Gastrocnemius medialis (tissue), 4 donors: ENCODE data around the gene FOXO6. TPM values are rescaled to one million over a fixed set of nuclear protein-coding genes. Genes with fewer than 3 reads are reported as not detected.

Experiments
- ATAC-seq, 2 donors: fragments of 150-250 bp; one replicate each; pipeline ENCODE4 v1.9.1; 2016
- DNase-seq, 2 donors: peaks; one replicate each; pipeline ENCODE4 v3.0.0-alpha.2; 2019
- H3K27ac ChIP-seq, 4 donors: fragments of 200-600 bp; sonication (generic); 1 replicate in 1 of 4; 2 replicates in 3 of 4; pipeline ENCODE4 v1.5.1; 2016 to 2018; ENCODE audit warnings: mild to moderate bottlenecking in 2 of 4, moderate library complexity in 1 of 4
- H3K27me3 ChIP-seq, 3 donors: fragments of 200-600 bp; sonication (generic) in 2 of 3; 1 replicate in 1 of 3; 2 replicates in 2 of 3; pipeline versions ENCODE4 v1.5.1 to v1.6.0; 2016 to 2019; ENCODE audit warnings: mild to moderate bottlenecking in 1 of 3, moderate library complexity in 1 of 3
- H3K36me3 ChIP-seq, 2 donors: fragments of 200-600 bp; sonication (generic) in 1 of 2; one replicate each; pipeline ENCODE4 v1.5.1; 2017 to 2018
- H3K4me1 ChIP-seq, 2 donors: fragments of 200-600 bp; sonication (generic) in 1 of 2; one replicate each; pipeline ENCODE4 v1.5.1; 2016 to 2017; ENCODE audit warnings: mild to moderate bottlenecking in 2 of 2
- H3K4me3 ChIP-seq, 4 donors: fragments of 200-600 bp; sonication (generic) in 3 of 4; 1 replicate in 1 of 4; 2 replicates in 3 of 4; pipeline ENCODE4 v1.5.1; 2016 to 2019; ENCODE audit warnings: mild to moderate bottlenecking in 2 of 4
- H3K9me3 ChIP-seq, 3 donors: fragments of 200-600 bp; sonication (generic) in 2 of 3; 1 replicate in 1 of 3; 2 replicates in 2 of 3; pipeline ENCODE4 v1.5.1; 2016 to 2019
- POLR2A ChIP-seq, 2 donors: fragments of 450-650 bp; IDR thresholded peaks; one replicate each; pipeline ENCODE4 v1.6.1; 2017; ENCODE audit warnings: antibody characterized with exemption in 2 of 2, mild to moderate bottlenecking in 2 of 2, moderate library complexity in 2 of 2
- in situ Hi-C, 4 donors: fragments of 200-750 bp; cut with MboI; loops; one replicate each; pipeline versions ENCODE4 v1.15.0 to v1.8.0; 2017; ENCODE audit warnings: low sequenced_read_pairs in 4 of 4
- intact Hi-C: fragments of 100-400 bp; cut with DNase I; formaldehyde crosslinking; loops from one replicate; pipeline ENCODE4 v1.15.1; 2023; ENCODE audit warnings: low total_unique reads
- total RNA-seq, 4 donors: library from RNA; depleted of rRNA; stranded (reverse); fragments of >200 nt; gene quantifications; one replicate each; pipeline versions ENCODE4 v1.1.0 to v1.2.3, GENCODE V29; 2016
- TF ChIP-seq, protein P1 (sequence below), 5 experiments: fragments of 450-650 bp in 3 of 5; fragments of 200-600 bp in 2 of 5; sonication (generic) in 2 of 5; IDR thresholded peaks in 4 of 5; conservative IDR thresholded peaks in 1 of 5; 1 replicate in 4 of 5; 2 replicates in 1 of 5; pipeline ENCODE4 v1.5.1; 2016 to 2019; ENCODE audit warnings: antibody characterized with exemption in 5 of 5, mild to moderate bottlenecking in 3 of 5, moderate library complexity in 3 of 5

Gene FOXO6
- total RNA-seq, 4 donors from 2014 or later = 0.20 to 3.9 (median 0.94) TPM

- Histone ChIP-seq H3K4me1 (peaks cover 0 to 3% of the 10 kb centered on the region in 2 donors), H3K36me3 (no peaks in the 10 kb centered on the region), H3K27ac (no peak overlapping the region), H3K27me3 (peaks cover 0 to 2% (median 0%) of the 10 kb centered on the region in 3 donors), H3K4me3 (no peak overlapping the region), H3K9me3 (no peaks in the 10 kb centered on the region)
- DNase-seq (no peak), ATAC-seq (no peak)
- in situ Hi-C loops = loop anchor here (5.0 to 10.0 kb wide), 4 partner anchors 44 to 86 kb away; partner anchors contain the start of gene FOXO6 (in 2 of the 4)
- no peak for TF ChIP-seq POLR2A (IDR thresholded peaks at IDR 0.05)
- TF ChIP-seq, protein P1, sequence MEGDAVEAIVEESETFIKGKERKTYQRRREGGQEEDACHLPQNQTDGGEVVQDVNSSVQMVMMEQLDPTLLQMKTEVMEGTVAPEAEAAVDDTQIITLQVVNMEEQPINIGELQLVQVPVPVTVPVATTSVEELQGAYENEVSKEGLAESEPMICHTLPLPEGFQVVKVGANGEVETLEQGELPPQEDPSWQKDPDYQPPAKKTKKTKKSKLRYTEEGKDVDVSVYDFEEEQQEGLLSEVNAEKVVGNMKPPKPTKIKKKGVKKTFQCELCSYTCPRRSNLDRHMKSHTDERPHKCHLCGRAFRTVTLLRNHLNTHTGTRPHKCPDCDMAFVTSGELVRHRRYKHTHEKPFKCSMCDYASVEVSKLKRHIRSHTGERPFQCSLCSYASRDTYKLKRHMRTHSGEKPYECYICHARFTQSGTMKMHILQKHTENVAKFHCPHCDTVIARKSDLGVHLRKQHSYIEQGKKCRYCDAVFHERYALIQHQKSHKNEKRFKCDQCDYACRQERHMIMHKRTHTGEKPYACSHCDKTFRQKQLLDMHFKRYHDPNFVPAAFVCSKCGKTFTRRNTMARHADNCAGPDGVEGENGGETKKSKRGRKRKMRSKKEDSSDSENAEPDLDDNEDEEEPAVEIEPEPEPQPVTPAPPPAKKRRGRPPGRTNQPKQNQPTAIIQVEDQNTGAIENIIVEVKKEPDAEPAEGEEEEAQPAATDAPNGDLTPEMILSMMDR (IDR thresholded peaks at IDR 0.05 in 4 of 5, conservative IDR thresholded peaks at IDR 0.05 in 1 of 5) = no peak
- intact Hi-C loops = no loop called here
These were observed 50.0 kb downstream of the FOXO6 start for GRCh38 chr1:41411229-41411628.

DNA sequence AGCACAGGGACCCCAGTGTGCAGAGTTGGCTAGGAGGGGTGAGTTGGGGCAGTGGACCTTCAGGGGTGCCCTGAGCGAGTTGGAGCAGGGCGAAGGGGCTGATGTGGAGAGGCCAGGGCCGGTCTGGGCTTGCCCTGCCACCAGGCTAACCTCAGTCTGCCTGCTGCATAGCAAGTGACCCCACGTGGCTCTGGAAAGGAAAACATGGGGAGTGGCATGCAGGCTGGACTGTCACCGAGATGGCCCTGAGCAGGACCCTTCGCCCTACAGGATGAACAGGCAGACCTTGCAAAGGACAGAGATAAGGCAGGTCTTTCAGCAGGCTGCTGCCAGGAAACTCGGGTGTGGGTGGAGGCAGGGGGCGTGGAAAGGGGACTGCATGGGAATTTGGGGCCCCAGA lies 51.5 kb downstream of the FOXO6 start:
- Histone ChIP-seq H3K9me3 (no peaks in the 10 kb centered on the region), H3K36me3 (no peaks in the 10 kb centered on the region), H3K4me1 (peaks cover 6 to 10% of the 10 kb centered on the region in 2 donors), H3K27ac (no peak overlapping the region), H3K27me3 (peaks cover 0 to 2% (median 0%) of the 10 kb centered on the region in 3 donors), H3K4me3 (no peak overlapping the region)
- ATAC-seq (no peak), DNase-seq (no peak)
- intact Hi-C loops (no loop called here), in situ Hi-C loops (loop anchor here (5.0 to 10.0 kb wide), 4 partner anchors 45 to 88 kb away; partner anchors contain the start of gene FOXO6 (in 2 of the 4))
- no peak for TF ChIP-seq POLR2A (IDR thresholded peaks at IDR 0.05)
- TF ChIP-seq, protein P1 (IDR thresholded peaks at IDR 0.05 in 4 of 5, conservative IDR thresholded peaks at IDR 0.05 in 1 of 5) = no peak

- no peaks in the 10 kb centered on the region for H3K9me3 ChIP-seq
- intact Hi-C loops = no loop called here
- no peak overlapping the region for H3K27ac ChIP-seq
- ATAC-seq = no peak
- no peaks in the 10 kb centered on the region for H3K36me3 ChIP-seq
- DNase-seq = no peak
- in situ Hi-C loops = loop anchor here (5.0 to 10.0 kb wide), 4 partner anchors 47 to 89 kb away; partner anchors contain the start of gene FOXO6 (in 2 of the 4)
- peaks cover 0 to 2% (median 0%) of the 10 kb centered on the region in 3 donors for H3K27me3 ChIP-seq
- TF ChIP-seq, protein P1 (IDR thresholded peaks at IDR 0.05 in 4 of 5, conservative IDR thresholded peaks at IDR 0.05 in 1 of 5) = no peak
- no peak for TF ChIP-seq POLR2A (IDR thresholded peaks at IDR 0.05)
- no peak overlapping the region for H3K4me3 ChIP-seq
- peaks cover 16 to 20% of the 10 kb centered on the region in 2 donors for H3K4me1 ChIP-seq
These were observed 52.6 kb downstream of the FOXO6 start for GRCh38 chr1:41413748-41414281.

DNA sequence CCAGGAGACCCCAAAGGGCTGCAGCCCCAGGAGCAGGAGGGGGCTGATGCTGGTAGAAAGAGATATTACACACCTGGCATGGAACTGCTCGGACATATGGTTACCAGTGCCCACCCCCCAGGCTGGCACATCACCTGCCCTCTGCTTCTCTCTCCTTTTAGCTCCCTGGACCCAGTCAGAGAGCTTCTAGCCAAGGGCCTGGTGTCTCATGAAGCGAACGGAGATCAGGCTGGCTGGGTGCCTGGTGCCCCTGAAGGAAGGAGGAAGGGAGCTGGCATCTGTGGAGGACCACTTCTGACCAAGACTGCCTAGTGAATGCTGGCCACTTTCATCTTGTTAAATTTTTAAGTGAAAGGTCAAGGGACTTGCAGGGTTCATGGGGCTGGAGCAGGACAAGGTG lies 53.1 kb downstream of the FOXO6 start:
- in situ Hi-C loops = loop anchor here (5.0 to 10.0 kb wide), 4 partner anchors 47 to 89 kb away; partner anchors contain the start of gene FOXO6 (in 2 of the 4)
- ATAC-seq (no peak), DNase-seq (no peak)
- peaks cover 0 to 2% (median 0%) of the 10 kb centered on the region in 3 donors for H3K27me3 ChIP-seq
- no peak overlapping the region for H3K27ac ChIP-seq
- H3K4me3 ChIP-seq = no peak overlapping the region
- H3K36me3 ChIP-seq = no peaks in the 10 kb centered on the region
- intact Hi-C loops = no loop called here
- no peaks in the 10 kb centered on the region for H3K9me3 ChIP-seq
- H3K4me1 ChIP-seq = peaks cover 19 to 24% of the 10 kb centered on the region in 2 donors
- TF ChIP-seq, protein P1 (IDR thresholded peaks at IDR 0.05 in 4 of 5, conservative IDR thresholded peaks at IDR 0.05 in 1 of 5) = no peak
- no peak for TF ChIP-seq POLR2A (IDR thresholded peaks at IDR 0.05)
